Esophagus muscularis mucosa (tissue), 4 donors: ENCODE results near the gene CD82.

Source experiments
- CTCF ChIP-seq, 3 experiments: fragments of 200-600 bp in 2 of 3; fragments of 450-650 bp in 1 of 3; sonication (generic) in 2 of 3; IDR thresholded peaks; one replicate each; pipeline ENCODE4 v1.5.1; 2017 to 2019; ENCODE audit warnings: antibody characterized with exemption in 3 of 3, mild to moderate bottlenecking in 2 of 3, moderate library complexity in 1 of 3
- EP300 ChIP-seq: sonication (generic); formaldehyde crosslinking; IDR thresholded peaks from one replicate; pipeline ENCODE4 v1.6.1; 2017; ENCODE audit warnings: antibody characterized with exemption
- POLR2A ChIP-seq: fragments of 450-650 bp; IDR thresholded peaks from one replicate; pipeline ENCODE4 v1.6.1; 2017; ENCODE audit warnings: antibody characterized with exemption, moderate library complexity, mild to moderate bottlenecking, low read depth
- POLR2AphosphoS5 ChIP-seq, 2 donors: sonication (generic); formaldehyde crosslinking; IDR thresholded peaks; one replicate each; pipeline ENCODE4 v1.6.1; 2017; ENCODE audit warnings: antibody characterized with exemption in 2 of 2

GRCh38 chr11:44579302-44579761 lies 13.9 kb downstream of the CD82 start:
- TF ChIP-seq POLR2A (no peak), POLR2AphosphoS5 (IDR thresholded peaks at IDR 0.05) (no peak), CTCF (IDR thresholded peaks at IDR 0.05) (no peak), EP300 (no peak)
